IMR-90 (cell line): Measurements from ENCODE around the gene PALB2. TPM values are rescaled to one million over a fixed set of nuclear protein-coding genes. Genes with fewer than 3 reads are reported as not detected.
A peak's percentile ranks its signal among the peaks of the same experiment; 100 is the strongest.

Source experiments
- ATAC-seq: fragments of 200-7000 bp; cut with Tn5 transposase; 2 replicates; pipeline ENCODE4 v1.9.1; 2020; ENCODE audit warnings: low read depth, mild to moderate bottlenecking, moderate library complexity
- Bru-seq: library from RNA; stranded (reverse); fragments of 400-500 nt; gene quantifications from one replicate; lab custom pipeline; 2021; lab: Mats Ljungman, UMichigan
- BruChase-seq, 2 experiments: library from RNA; stranded (reverse); fragments of 400-500 nt; gene quantifications; one replicate each; lab custom pipeline; 2021; lab: Mats Ljungman, UMichigan
- BruUV-seq: library from RNA; stranded (reverse); fragments of 400-500 nt; replicated peaks from 2 replicates; lab custom pipeline; 2021; lab: Mats Ljungman, UMichigan
- CTCF ChIA-PET: fragments of 300-600 bp; formaldehyde crosslinking; extraction: SDS; loops from one replicate; lab custom pipeline; 2021; ENCODE audit warnings: antibody characterized with exemption; lab: Yijun Ruan, JAX
- POLR2A ChIA-PET: fragments of 300-600 bp; sonication (Branson Sonifier 250); formaldehyde crosslinking; loops from one replicate; lab custom pipeline; 2022; ENCODE audit warnings: antibody characterized with exemption; ENCODE audit not compliant: unreplicated experiment; lab: Charles Lee
- DNase-seq: peaks from one replicate; pipeline ENCODE4 v3.0.0; 2013
- H2AFZ ChIP-seq: replicated peaks from 2 replicates; pipeline ENCODE3; 2013; ENCODE audit warnings: low read length, mild to moderate bottlenecking; ENCODE audit not compliant: poor library complexity
- H2AK5ac ChIP-seq: 2 replicates; pipeline ENCODE4 v1.6.1; 2013; ENCODE audit warnings: low read depth, low read length, inconsistent platforms
- H2AK9ac ChIP-seq: replicated peaks from 2 replicates; pipeline ENCODE3; 2013; ENCODE audit warnings: mild to moderate bottlenecking, low read depth, low read length, moderate library complexity; ENCODE audit not compliant: poor library complexity
- H2BK120ac ChIP-seq: 2 replicates; pipeline ENCODE4 v1.6.1; 2013; ENCODE audit warnings: low read depth, low read length, inconsistent platforms
- H2BK15ac ChIP-seq: 3 replicates; pipeline ENCODE4 v1.6.1; 2013; ENCODE audit warnings: low read depth, low read length, inconsistent platforms
- H2BK20ac ChIP-seq: 2 replicates; pipeline ENCODE4 v1.6.1; 2013; ENCODE audit warnings: low read depth, mild to moderate bottlenecking, inconsistent platforms, low read length, moderate library complexity
- H2BK5ac ChIP-seq: 2 replicates; pipeline ENCODE4 v1.6.1; 2013; ENCODE audit warnings: mild to moderate bottlenecking, low read depth, low read length, inconsistent platforms; ENCODE audit not compliant: poor library complexity, severe bottlenecking
- H3K14ac ChIP-seq: replicated peaks from 2 replicates; pipeline ENCODE4 v1.6.1; 2013; ENCODE audit warnings: low read depth, low read length, inconsistent platforms
- H3K18ac ChIP-seq: 2 replicates; pipeline ENCODE4 v1.6.1; 2013; ENCODE audit warnings: low read depth, low read length, control low read depth
- H3K23ac ChIP-seq: 2 replicates; pipeline ENCODE4 v1.6.1; 2013; ENCODE audit warnings: low read depth, low read length, inconsistent platforms
- H3K27ac ChIP-seq: 2 replicates; pipeline ENCODE4 v1.5.1; 2013; ENCODE audit warnings: mild to moderate bottlenecking, control low read depth, low read length; ENCODE audit not compliant: insufficient read depth
- H3K27me3 ChIP-seq: 2 replicates; pipeline ENCODE4 v1.6.1; 2013; ENCODE audit warnings: low read length; ENCODE audit not compliant: control insufficient read depth, insufficient read depth
- H3K36me3 ChIP-seq: 2 replicates; pipeline ENCODE4 v1.6.1; 2013; ENCODE audit warnings: low read length, mixed read lengths; ENCODE audit not compliant: control insufficient read depth, insufficient read depth
- H3K4ac ChIP-seq: 2 replicates; pipeline ENCODE4 v1.6.1; 2013; ENCODE audit warnings: low read depth, low read length, inconsistent platforms
- H3K4me1 ChIP-seq: 2 replicates; pipeline ENCODE4 v1.6.1; 2013; ENCODE audit warnings: low read length, mixed read lengths; ENCODE audit not compliant: control insufficient read depth, insufficient read depth
- H3K4me2 ChIP-seq: 2 replicates; pipeline ENCODE4 v1.6.1; 2013; ENCODE audit warnings: low read depth, mild to moderate bottlenecking, control low read depth, low read length, moderate library complexity
- H3K4me3 ChIP-seq: 2 replicates; pipeline ENCODE4 v1.5.1; 2013; ENCODE audit warnings: low read depth, mild to moderate bottlenecking, control low read depth, low read length, moderate library complexity; ENCODE audit not compliant: insufficient read depth
- H3K56ac ChIP-seq: 2 replicates; pipeline ENCODE4 v1.6.1; 2013; ENCODE audit warnings: low read length, inconsistent platforms; ENCODE audit not compliant: insufficient read depth; ENCODE audit errors: extremely low read depth
- H3K79me1 ChIP-seq, 2 experiments: 2 replicates each; pipeline ENCODE4 v1.6.1; 2013; ENCODE audit warnings: low read length in 2 of 2, inconsistent platforms in 1 of 2, low read depth in 1 of 2
- H3K9ac ChIP-seq: 2 replicates; pipeline ENCODE4 v1.6.1; 2013; ENCODE audit warnings: low read depth, low read length, control low read depth
- H3K9me1 ChIP-seq: 2 replicates; pipeline ENCODE4 v1.6.1; 2013; ENCODE audit warnings: low read length, inconsistent platforms; ENCODE audit not compliant: insufficient read depth
- H3K9me3 ChIP-seq: 2 replicates; pipeline ENCODE4 v1.6.1; 2013; ENCODE audit warnings: low read length; ENCODE audit not compliant: control insufficient read depth, insufficient read depth
- H4K20me1 ChIP-seq: 2 replicates; pipeline ENCODE4 v1.6.1; 2013; ENCODE audit warnings: low read length, inconsistent platforms; ENCODE audit not compliant: insufficient read depth
- H4K5ac ChIP-seq: 2 replicates; pipeline ENCODE4 v1.6.1; 2013; ENCODE audit warnings: mild to moderate bottlenecking, low read depth, low read length, control low read depth
- H4K8ac ChIP-seq, 2 experiments: 2 replicates each; pipeline ENCODE4 v1.6.1; 2013; ENCODE audit warnings: low read depth in 2 of 2, low read length in 2 of 2, control low read depth in 1 of 2, inconsistent platforms in 1 of 2
- H4K91ac ChIP-seq: 2 replicates; pipeline ENCODE4 v1.6.1; 2013; ENCODE audit warnings: low read depth, low read length, inconsistent platforms; ENCODE audit not compliant: insufficient read depth
- BHLHE40 ChIP-seq: fragments of 150-350 bp; IDR thresholded peaks from 2 replicates; pipeline ENCODE4 v1.6.1; 2016; ENCODE audit warnings: mild to moderate bottlenecking, low read depth, low read length
- CEBPB ChIP-seq: IDR thresholded peaks from 2 replicates; pipeline ENCODE4 v1.6.1; 2012; ENCODE audit warnings: low read depth, low read length, improper control_type of control experiment
- CHD1 ChIP-seq: IDR thresholded peaks from 2 replicates; pipeline ENCODE4 v1.6.1; 2012; ENCODE audit warnings: low read depth, low read length, improper control_type of control experiment
- FOS ChIP-seq: fragments of 150-350 bp; IDR thresholded peaks from 2 replicates; pipeline ENCODE4 v1.6.1; 2016; ENCODE audit warnings: low read depth, low read length
- MAFK ChIP-seq: IDR thresholded peaks from 2 replicates; pipeline ENCODE4 v1.6.1; 2012; ENCODE audit warnings: low read depth, low read length, improper control_type of control experiment
- MAZ ChIP-seq: IDR thresholded peaks from 2 replicates; pipeline ENCODE4 v1.6.1; 2012; ENCODE audit warnings: low read depth, mild to moderate bottlenecking, low read length, improper control_type of control experiment, moderate library complexity, borderline replicate concordance
- MXI1 ChIP-seq: IDR thresholded peaks from 2 replicates; pipeline ENCODE4 v1.6.1; 2012; ENCODE audit warnings: low read depth, mild to moderate bottlenecking, low read length, moderate library complexity, borderline replicate concordance
- POLR2A ChIP-seq: IDR thresholded peaks from 2 replicates; pipeline ENCODE4 v1.6.1; 2012; ENCODE audit warnings: mild to moderate bottlenecking, low read depth, low read length
- RAD21 ChIP-seq: IDR thresholded peaks from 2 replicates; pipeline ENCODE4 v1.6.1; 2012; ENCODE audit warnings: low read length, improper control_type of control experiment
- RCOR1 ChIP-seq: IDR thresholded peaks from 2 replicates; pipeline ENCODE4 v1.6.1; 2012; ENCODE audit warnings: mild to moderate bottlenecking, low read length, improper control_type of control experiment; ENCODE audit not compliant: insufficient replicate concordance
- RFX5 ChIP-seq: IDR thresholded peaks from 2 replicates; pipeline ENCODE4 v1.8.0; 2012; ENCODE audit warnings: low read depth, mild to moderate bottlenecking, low read length, moderate library complexity
- SMC3 ChIP-seq: fragments of 150-350 bp; IDR thresholded peaks from 2 replicates; pipeline ENCODE4 v1.6.1; 2016; ENCODE audit warnings: low read depth, mild to moderate bottlenecking, antibody characterized with exemption, low read length, moderate library complexity
- WGBS, 2 experiments: methylation state at CpG; one replicate each; pipeline versions ENCODE4 v1.1.5 to v1.1.7; 2013; ENCODE audit warnings: missing lambda C conversion rate in 2 of 2; ENCODE audit not compliant: insufficient read length in 1 of 2; ENCODE audit errors: extremely low coverage in 2 of 2; 5-methylcytosine and 5-hydroxymethylcytosine counted together
- dilution Hi-C: fragments of 300-500 bp; cut with HindIII; formaldehyde crosslinking; loops from one replicate; pipeline ENCODE4 v1.14.3; 2018; ENCODE audit warnings: low sequenced_read_pairs; ENCODE audit not compliant: unreplicated experiment
- in situ Hi-C: fragments of 300-500 bp; cut with MboI; formaldehyde crosslinking; loops from 3 replicates; pipeline ENCODE4 v1.14.3; 2019; ENCODE audit warnings: low sequenced_read_pairs, inconsistent platforms, mixed read lengths
- intact Hi-C: fragments of 100-400 bp; cut with micrococcal nuclease; formaldehyde crosslinking; loops from 2 replicates; pipeline ENCODE4 v1.10.0; 2022
- long read RNA-seq: library from polyadenylated mRNA; unstranded; transcript quantifications from one replicate; pipeline ENCODE4 v2.0.0, GENCODE V29; 2021; ENCODE audit not compliant: unreplicated experiment
- polyA plus RNA-seq, 3 experiments: library from polyadenylated mRNA; depleted of rRNA; stranded (reverse); fragments of >200 nt; gene quantifications; 2 replicates each; pipeline ENCODE4 v1.2.3, GENCODE V29; 2012; ENCODE audit warnings: low replicate concordance in 1 of 3
- total RNA-seq: library from RNA; depleted of rRNA; stranded (reverse); fragments of >200 nt; gene quantifications from 2 replicates; pipeline ENCODE4 v1.2.3, GENCODE V29; 2012; rRNA removed
- TF ChIP-seq, protein P1 (sequence below): fragments of 150-350 bp; IDR thresholded peaks from 2 replicates; pipeline ENCODE4 v1.6.1; 2017; ENCODE audit warnings: mild to moderate bottlenecking, antibody characterized with exemption, low read length, low read depth
- TF ChIP-seq, protein P2 (sequence below): fragments of 150-350 bp; IDR thresholded peaks from 2 replicates; pipeline ENCODE4 v1.6.1; 2016; ENCODE audit warnings: low read depth, mild to moderate bottlenecking, low read length, moderate library complexity, borderline replicate concordance

Gene PALB2
- total RNA-seq (8.6 and 11.7 TPM in 2 replicates), polyA plus RNA-seq (2012; rRNA removed) (3.1 and 4.1 TPM in 2 replicates), Bru-seq, nascent RNA (percentile 57 among the genes with signal in this experiment), BruChase-seq, experiment 1, labeled RNA remaining after a 6-hour chase (percentile 59 among the genes with signal in this experiment), BruChase-seq, experiment 2, labeled RNA remaining after a 2-hour chase (percentile 55 among the genes with signal in this experiment)
- 0.63 and 0.70 TPM in 2 replicates for polyA plus RNA-seq (2012; cell fraction: cytosol; rRNA removed)
- polyA plus RNA-seq (2012; cell fraction: nucleus; rRNA removed; ENCODE audit: low replicate concordance): 1.1 and 5.1 TPM in 2 replicates
- long read RNA-seq, partial matches to known transcripts: 2 of 4 reads
- long read RNA-seq, other reads (novel, unspliced or antisense): 2 of 4 reads

DNA sequence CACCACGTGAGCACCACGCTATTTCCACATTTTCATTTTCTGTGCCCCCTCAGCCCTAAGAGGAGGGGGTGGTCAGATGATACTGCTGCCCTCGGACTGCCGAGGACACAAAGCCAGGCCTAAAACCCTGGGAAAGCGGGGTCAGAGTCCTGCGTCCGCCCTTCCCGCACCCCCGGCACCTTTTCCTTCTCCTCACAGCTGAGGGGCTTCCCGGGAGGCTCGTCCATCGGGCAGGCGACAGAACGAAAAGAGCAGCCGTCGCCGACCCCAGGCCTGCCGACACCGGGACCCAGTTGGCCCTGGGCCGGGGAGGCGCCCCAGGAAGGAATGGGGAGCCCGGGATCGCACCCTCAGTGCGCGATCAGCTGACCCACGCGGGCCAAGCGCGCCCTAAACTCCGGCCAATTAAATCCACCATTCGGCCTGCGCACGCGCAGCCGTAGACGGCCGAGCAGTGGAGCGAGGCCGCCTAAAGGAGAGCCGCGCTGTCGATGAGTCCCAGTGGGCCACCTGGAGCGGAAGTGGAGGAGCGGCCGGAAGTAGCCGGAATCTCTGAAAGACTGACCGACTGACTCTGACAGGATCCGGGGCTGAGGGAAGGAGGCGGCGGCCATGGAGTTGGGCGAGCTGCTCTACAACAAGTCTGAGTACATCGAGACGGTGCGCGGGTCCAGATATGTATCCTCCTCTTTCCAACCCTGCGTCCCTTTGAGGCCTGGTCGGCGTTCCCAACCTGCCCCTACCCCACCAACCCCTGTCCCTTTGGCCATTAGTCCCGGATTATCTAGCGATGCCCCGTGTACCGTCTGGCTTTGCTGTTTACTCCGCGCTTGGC, at the start of gene PALB2, which contains the start of gene DCTN5:
Gene PALB2 (minus strand): TSS at position 380 of the 835 bp plus-strand sequence. CDS start 153 bp downstream, at position 227.
Gene DCTN5 (plus strand): TSS at position 536 of the 835 bp plus-strand sequence. CDS start 77 bp downstream, at position 613.
- peak within 1 kb of the TSS; percentile 82 for H2AK5ac ChIP-seq
- H4K8ac ChIP-seq: peak within 1 kb of the TSS; percentile 97 to 98
- peaks cover 29 to 39% of the 10 kb centered on the region in 2 experiments for H3K79me1 ChIP-seq
- dilution Hi-C loops: no loop called here
- DNase-seq (peak; percentile 92), ATAC-seq (peak; percentile 99)
- intact Hi-C loops: loop anchor here (1.0 to 5.0 kb wide), 3 partner anchors 44 to 86 kb away; partner anchors contain the start of genes EARS2, NDUFAB1 and UBFD1
- H3K9me1 ChIP-seq: peaks cover 2% of the 10 kb centered on the region; the same call in 1 of the 2 replicates
- peak within 1 kb of the TSS; percentile 36 for H3K18ac ChIP-seq
- POLR2A ChIA-PET: no interaction called here
- H2BK20ac ChIP-seq: no peak within 1 kb of the TSS
- peak within 1 kb of the TSS; percentile 74 for H4K5ac ChIP-seq
- H3K36me3 ChIP-seq: peaks cover 9% of the 10 kb centered on the region
- peak within 1 kb of the TSS; percentile 89 for H4K91ac ChIP-seq
- peak within 1 kb of the TSS; percentile 62; the same call in 1 of the 2 replicates for H2BK120ac ChIP-seq
- peak within 1 kb of the TSS; percentile 93 for H3K9ac ChIP-seq
- H3K27me3 ChIP-seq: no peaks in the 10 kb centered on the region
- H3K27ac ChIP-seq: peak within 1 kb of the TSS; percentile 82
- 0% methylated on average over 16 of the region's 64 CpGs; no CpG with 5 or more reads in 1 of the 2 experiments for WGBS, 2 experiments
- H2BK5ac ChIP-seq: peak within 1 kb of the TSS; percentile 67
- H3K4me1 ChIP-seq: peaks cover 4% of the 10 kb centered on the region; the same call in 1 of the 2 replicates
- peak within 1 kb of the TSS; percentile 97 for H3K4ac ChIP-seq
- H4K20me1 ChIP-seq: no peaks in the 10 kb centered on the region
- peak within 1 kb of the TSS; percentile 6; the same call in 1 of the 3 replicates for H2BK15ac ChIP-seq
- no peaks in the 10 kb centered on the region for H3K9me3 ChIP-seq
- peak within 1 kb of the TSS; percentile 98 for H2AFZ ChIP-seq
- in situ Hi-C loops: no loop called here
- CTCF ChIA-PET: interaction anchor here (0.8 to 1.2 kb wide), 3 partner anchors 9 to 11 kb away, joined by 3 read pairs; no protein-coding TSS in a partner anchor
- H2AK9ac ChIP-seq: peak within 1 kb of the TSS; percentile 94
- peak within 1 kb of the TSS; percentile 65 for H3K56ac ChIP-seq
- BruUV-seq: TSS peak; percentile 59
- peak within 1 kb of the TSS; percentile 93 for H3K4me2 ChIP-seq
- H3K23ac ChIP-seq: peak within 1 kb of the TSS; percentile 97
- H3K4me3 ChIP-seq: peak within 1 kb of the TSS; percentile 80
- peak within 1 kb of the TSS; percentile 98 for H3K14ac ChIP-seq
- TF ChIP-seq MXI1 (peak; percentile 90; the same call in 1 of the 2 replicates), POLR2A (peak; percentile 60), RAD21 (no peak), BHLHE40 (peak; percentile 75; the same call in 1 of the 2 replicates), CEBPB (no peak), MAFK (no peak), MAZ (peak; percentile 57; the same call in 1 of the 2 replicates), SMC3 (no peak), RCOR1 (no peak), RFX5 (no peak), CHD1 (no peak), FOS (0 out of 2 replicates have a peak, but pooled peaks have one; percentile 16)
- TF ChIP-seq, protein P1, sequence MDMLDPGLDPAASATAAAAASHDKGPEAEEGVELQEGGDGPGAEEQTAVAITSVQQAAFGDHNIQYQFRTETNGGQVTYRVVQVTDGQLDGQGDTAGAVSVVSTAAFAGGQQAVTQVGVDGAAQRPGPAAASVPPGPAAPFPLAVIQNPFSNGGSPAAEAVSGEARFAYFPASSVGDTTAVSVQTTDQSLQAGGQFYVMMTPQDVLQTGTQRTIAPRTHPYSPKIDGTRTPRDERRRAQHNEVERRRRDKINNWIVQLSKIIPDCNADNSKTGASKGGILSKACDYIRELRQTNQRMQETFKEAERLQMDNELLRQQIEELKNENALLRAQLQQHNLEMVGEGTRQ: peak; percentile 88
- TF ChIP-seq, protein P2, sequence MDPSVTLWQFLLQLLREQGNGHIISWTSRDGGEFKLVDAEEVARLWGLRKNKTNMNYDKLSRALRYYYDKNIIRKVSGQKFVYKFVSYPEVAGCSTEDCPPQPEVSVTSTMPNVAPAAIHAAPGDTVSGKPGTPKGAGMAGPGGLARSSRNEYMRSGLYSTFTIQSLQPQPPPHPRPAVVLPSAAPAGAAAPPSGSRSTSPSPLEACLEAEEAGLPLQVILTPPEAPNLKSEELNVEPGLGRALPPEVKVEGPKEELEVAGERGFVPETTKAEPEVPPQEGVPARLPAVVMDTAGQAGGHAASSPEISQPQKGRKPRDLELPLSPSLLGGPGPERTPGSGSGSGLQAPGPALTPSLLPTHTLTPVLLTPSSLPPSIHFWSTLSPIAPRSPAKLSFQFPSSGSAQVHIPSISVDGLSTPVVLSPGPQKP: no peak
